MCF 10A (cell line): ENCODE measurements around the gene ACTL7A. TPM values are rescaled to one million over a fixed set of nuclear protein-coding genes. Genes with fewer than 3 reads are reported as not detected.
A peak's percentile ranks its signal among the peaks of the same experiment; 100 is the strongest.
"Not testable (repeated sequence)": the region's sequence is repeated elsewhere in the genome, so short reads cannot be mapped to it uniquely, and the experiment has no call there.

ENCODE experiments used
- BruUV-seq: library from RNA; stranded (reverse); fragments of 400-500 nt; replicated peaks from 2 replicates; lab custom pipeline; 2021; lab: Mats Ljungman, UMichigan
- CTCF ChIA-PET: fragments of 300-600 bp; sonication (Branson Sonifier 250); formaldehyde crosslinking; extraction: SDS; loops from one replicate; lab custom pipeline; 2021; ENCODE audit warnings: antibody characterized with exemption, inconsistent platforms; lab: Yijun Ruan, JAX
- POLR2A ChIA-PET: fragments of 300-600, 350-650 bp; sonication (Branson Sonifier 250); formaldehyde crosslinking; extraction: SDS; loops from one replicate; lab custom pipeline; 2020; ENCODE audit warnings: antibody characterized with exemption, inconsistent platforms; lab: Yijun Ruan, JAX
- DNase-seq: peaks from one replicate; pipeline ENCODE4 v3.0.0-alpha.2; 2018; ENCODE audit not compliant: unreplicated experiment
- H3K27ac Mint-ChIP-seq: one replicate; pipeline ENCODE4 v1.8.0; 2022; ENCODE audit warnings: mild to moderate bottlenecking, low read depth, mixed read lengths; ENCODE audit not compliant: unreplicated experiment
- H3K27me3 Mint-ChIP-seq: one replicate; pipeline ENCODE4 v1.8.0; 2022; ENCODE audit warnings: mixed read lengths; ENCODE audit not compliant: insufficient read depth, unreplicated experiment
- H3K36me3 Mint-ChIP-seq: one replicate; pipeline ENCODE4 v1.8.0; 2022; ENCODE audit warnings: mild to moderate bottlenecking, moderate library complexity, mixed read lengths; ENCODE audit not compliant: insufficient read depth, unreplicated experiment
- H3K4me1 Mint-ChIP-seq: one replicate; pipeline ENCODE4 v1.8.0; 2022; ENCODE audit warnings: mixed read lengths; ENCODE audit not compliant: insufficient read depth, unreplicated experiment
- H3K4me3 Mint-ChIP-seq: one replicate; pipeline ENCODE4 v1.8.0; 2022; ENCODE audit warnings: mild to moderate bottlenecking, moderate library complexity, mixed read lengths; ENCODE audit not compliant: unreplicated experiment
- H3K9me3 Mint-ChIP-seq: one replicate; pipeline ENCODE4 v1.8.0; 2022; ENCODE audit warnings: mixed read lengths; ENCODE audit not compliant: unreplicated experiment
- CTCF ChIP-seq: fragments of 200-600 bp; IDR thresholded peaks from one replicate; pipeline ENCODE4 v1.8.0; 2022; ENCODE audit warnings: antibody characterized with exemption, mild to moderate bottlenecking; ENCODE audit not compliant: unreplicated experiment
- intact Hi-C: fragments of 100-400 bp; cut with micrococcal nuclease; formaldehyde crosslinking; loops from 2 replicates; pipeline ENCODE4 v1.14.1; 2022
- total RNA-seq: library from RNA; stranded (reverse); gene quantifications from 2 replicates; pipeline ENCODE4 v1.2.3, GENCODE V29; 2022

The ACTL7A gene
- total RNA-seq, 1 experiment from 2014 or later, result not detected

- ChIA-PET POLR2A (no interaction called here), CTCF (no interaction called here)
- no peak for TF ChIP-seq CTCF
- intact Hi-C loops, result no loop called here
- no TSS peak for BruUV-seq
- Mint-ChIP-seq H3K36me3 (no peaks in the 10 kb centered on the region), H3K27ac (no peak overlapping the region), H3K4me3 (no peak overlapping the region), H3K4me1 (no peaks in the 10 kb centered on the region), H3K9me3 (no peaks in the 10 kb centered on the region), H3K27me3 (no peaks in the 10 kb centered on the region)
- DNase-seq, result no peak
Measured at GRCh38 chr9:108845947-108846346, 16.1 kb upstream of the ACTL7A start.

- H3K27ac Mint-ChIP-seq, intact Hi-C loops, BruUV-seq, DNase-seq, H3K4me1 Mint-ChIP-seq, H3K4me3 Mint-ChIP-seq, H3K36me3 Mint-ChIP-seq, H3K9me3 Mint-ChIP-seq, H3K27me3 Mint-ChIP-seq: not testable (repeated sequence)
- ChIA-PET CTCF (interaction anchor here (0.8 to 1.6 kb wide), 3 partner anchors 26 to 669 kb away, joined by 3 to 9 read pairs (median 4); no protein-coding TSS in a partner anchor), POLR2A (interaction anchor here (1.2 kb wide), 1 partner anchor 11 kb away, joined by 3 read pairs; no protein-coding TSS in a partner anchor)
Measured at GRCh38 chr9:108848296-108848695, 13.8 kb upstream of the ACTL7A start.

- peak; percentile 60 for DNase-seq
- TF ChIP-seq CTCF, result peak; percentile 52
- POLR2A ChIA-PET, result interaction anchor here (1.4 kb wide), 1 partner anchor 14 kb away, joined by 4 read pairs; no protein-coding TSS in a partner anchor
- H3K9me3 Mint-ChIP-seq, result no peaks in the 10 kb centered on the region
- H3K36me3 Mint-ChIP-seq, result no peaks in the 10 kb centered on the region
- no peak overlapping the region for H3K4me3 Mint-ChIP-seq
- intact Hi-C loops, result loop anchor here (1.0 to 10.0 kb wide), 4 partner anchors 37 to 474 kb away; partner anchors contain the start of gene EPB41L4B
- H3K27ac Mint-ChIP-seq, result no peak overlapping the region
- CTCF ChIA-PET, result interaction anchor here (0.5 to 2.4 kb wide), 16 partner anchors 10 to 1270 kb away, joined by 3 to 15 read pairs (median 4); partner anchors contain the start of gene ACTL7A
- no TSS peak for BruUV-seq
- no peaks in the 10 kb centered on the region for H3K27me3 Mint-ChIP-seq
- no peaks in the 10 kb centered on the region for H3K4me1 Mint-ChIP-seq
Measured at GRCh38 chr9:108850293-108850897, 11.7 kb upstream of the ACTL7A start.

GRCh38 chr9:108851138-108851537 is 10.9 kb upstream of the ACTL7A start:
- no peak overlapping the region for H3K4me3 Mint-ChIP-seq
- H3K9me3 Mint-ChIP-seq, result no peaks in the 10 kb centered on the region
- H3K36me3 Mint-ChIP-seq, result no peaks in the 10 kb centered on the region
- POLR2A ChIA-PET, result interaction anchor here (0.6 to 1.6 kb wide), 3 partner anchors 8 to 83 kb away, joined by 3 to 4 read pairs (median 4); partner anchors contain the start of genes ABITRAM and ELP1
- BruUV-seq, result no TSS peak
- H3K4me1 Mint-ChIP-seq, result no peaks in the 10 kb centered on the region
- H3K27me3 Mint-ChIP-seq, result no peaks in the 10 kb centered on the region
- intact Hi-C loops, result loop anchor here (5.0 to 10.0 kb wide), 2 partner anchors 36 to 474 kb away; partner anchors contain the start of gene EPB41L4B
- DNase-seq, result no peak
- no peak overlapping the region for H3K27ac Mint-ChIP-seq
- CTCF ChIA-PET, result interaction anchor here (0.6 to 2.4 kb wide), 17 partner anchors 9 to 1270 kb away, joined by 3 to 15 read pairs (median 4); partner anchors contain the start of gene ACTL7A
- no peak for TF ChIP-seq CTCF
